Thoracic aorta (tissue), 2 donors: ENCODE data around the gene CLDN8. TPM values are rescaled to one million over a fixed set of nuclear protein-coding genes. Genes with fewer than 3 reads are reported as not detected.

Experiments used
- ATAC-seq: fragments of 150-250 bp; one replicate; pipeline ENCODE4 v1.8.0; 2017; ENCODE audit warnings: low read depth; ENCODE audit not compliant: insufficient number of reproducible peaks, low FRiP score
- DNase-seq: peaks from one replicate; pipeline ENCODE4 v3.0.0-alpha.2; 2020; ENCODE audit warnings: low spot score
- H3K27ac ChIP-seq, 2 donors: fragments of 200-600 bp; sonication (generic); 1 replicate in 1 of 2; 2 replicates in 1 of 2; pipeline ENCODE4 v1.5.1; 2016; ENCODE audit warnings: mild to moderate bottlenecking in 2 of 2, moderate library complexity in 2 of 2
- H3K27me3 ChIP-seq: fragments of 200-600 bp; sonication (generic); replicated peaks from 2 replicates; pipeline ENCODE4 v1.6.0; 2016; ENCODE audit warnings: mild to moderate bottlenecking; ENCODE audit not compliant: insufficient read depth
- H3K36me3 ChIP-seq: fragments of 200-600 bp; sonication (generic); one replicate; pipeline ENCODE4 v1.5.1; 2016
- H3K4me1 ChIP-seq, 2 donors: fragments of 200-600 bp; sonication (generic); 1 replicate in 1 of 2; 2 replicates in 1 of 2; pipeline versions ENCODE4 v1.5.1 to v1.6.0; 2016; ENCODE audit warnings: low read depth in 2 of 2, mild to moderate bottlenecking in 1 of 2; ENCODE audit not compliant: control insufficient read depth in 1 of 2
- H3K4me3 ChIP-seq: fragments of 200-600 bp; sonication (generic); 2 replicates; pipeline ENCODE4 v1.5.1; 2016; ENCODE audit warnings: mild to moderate bottlenecking
- H3K9me3 ChIP-seq: fragments of 200-600 bp; sonication (generic); 2 replicates; pipeline ENCODE4 v1.5.1; 2016
- CTCF ChIP-seq: fragments of 200-600 bp; sonication (generic); IDR thresholded peaks from one replicate; pipeline ENCODE4 v1.5.1; 2019; ENCODE audit warnings: antibody characterized with exemption
- total RNA-seq, 2 donors: library from RNA; depleted of rRNA; stranded (reverse); fragments of >200 nt; gene quantifications; one replicate each; pipeline versions ENCODE4 v1.1.0 to v1.2.3, GENCODE V29; 2016

Gene CLDN8
- total RNA-seq, 2 donors from 2014 or later, result not detected

DNA sequence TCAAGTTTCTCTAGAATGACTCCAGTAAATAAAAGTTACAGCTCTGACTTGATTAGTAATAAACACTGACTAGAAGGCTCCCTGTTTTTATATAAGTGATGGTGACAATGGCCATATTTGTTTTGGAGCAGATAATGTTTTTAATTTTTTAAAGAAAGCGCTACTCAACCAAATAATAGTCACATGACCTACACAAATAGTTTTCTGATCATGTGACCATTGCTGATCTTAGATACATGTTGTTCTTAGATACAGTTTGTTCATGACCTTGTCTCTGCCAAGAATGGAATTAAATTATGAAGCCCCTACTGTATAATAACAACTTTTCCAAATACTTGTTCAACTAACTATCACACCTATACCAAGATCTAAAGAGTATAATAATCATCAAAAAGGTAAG, 22.3 kb upstream of the CLDN8 start:
- no peak overlapping the region for H3K4me3 ChIP-seq
- H3K27ac ChIP-seq, result no peak overlapping the region
- no peaks in the 10 kb centered on the region for H3K9me3 ChIP-seq
- no peaks in the 10 kb centered on the region for H3K27me3 ChIP-seq
- H3K4me1 ChIP-seq, result no peaks in the 10 kb centered on the region
- ATAC-seq (no peak), DNase-seq (no peak)
- H3K36me3 ChIP-seq, result no peaks in the 10 kb centered on the region
- no peak for TF ChIP-seq CTCF

GRCh38 chr21:30234643-30235042, 18.7 kb upstream of the CLDN8 start:
- DNase-seq (no peak), ATAC-seq (no peak)
- no peaks in the 10 kb centered on the region for H3K4me1 ChIP-seq
- no peak overlapping the region for H3K27ac ChIP-seq
- no peak overlapping the region for H3K4me3 ChIP-seq
- TF ChIP-seq CTCF, result no peak
- no peaks in the 10 kb centered on the region for H3K36me3 ChIP-seq
- no peaks in the 10 kb centered on the region for H3K27me3 ChIP-seq
- H3K9me3 ChIP-seq, result no peaks in the 10 kb centered on the region

DNA sequence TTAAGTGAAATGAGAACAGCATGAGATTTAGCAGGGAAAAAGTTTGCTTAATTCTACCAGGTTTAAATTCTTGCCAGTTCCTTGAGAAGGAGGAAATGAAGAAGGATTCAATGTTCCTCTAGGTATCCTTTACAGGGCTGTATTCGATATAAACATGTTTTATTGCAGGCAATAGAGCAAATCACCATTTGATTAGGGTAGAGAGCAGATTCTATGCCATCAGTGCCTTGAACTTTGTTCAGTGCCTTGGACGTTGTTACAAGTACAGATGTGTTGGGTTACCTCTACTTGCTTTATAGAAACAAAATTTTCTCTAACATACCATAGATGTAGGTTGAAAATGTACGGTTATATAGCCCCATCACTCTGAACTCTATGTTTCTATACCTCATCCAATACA, 18.2 kb upstream of the CLDN8 start:
- Histone ChIP-seq H3K27ac (no peak overlapping the region), H3K4me1 (no peaks in the 10 kb centered on the region), H3K27me3 (no peaks in the 10 kb centered on the region), H3K4me3 (no peak overlapping the region), H3K36me3 (no peaks in the 10 kb centered on the region), H3K9me3 (no peaks in the 10 kb centered on the region)
- ATAC-seq (no peak), DNase-seq (no peak)
- TF ChIP-seq CTCF, result no peak

- no peaks in the 10 kb centered on the region for H3K36me3 ChIP-seq
- ATAC-seq (no peak), DNase-seq (no peak)
- H3K27ac ChIP-seq, result no peak overlapping the region
- H3K27me3 ChIP-seq, result no peaks in the 10 kb centered on the region
- TF ChIP-seq CTCF, result no peak
- H3K9me3 ChIP-seq, result no peaks in the 10 kb centered on the region
- no peaks in the 10 kb centered on the region for H3K4me1 ChIP-seq
- H3K4me3 ChIP-seq, result no peak overlapping the region
These were observed 17.5 kb upstream of the CLDN8 start for GRCh38 chr21:30233228-30234020.

DNA sequence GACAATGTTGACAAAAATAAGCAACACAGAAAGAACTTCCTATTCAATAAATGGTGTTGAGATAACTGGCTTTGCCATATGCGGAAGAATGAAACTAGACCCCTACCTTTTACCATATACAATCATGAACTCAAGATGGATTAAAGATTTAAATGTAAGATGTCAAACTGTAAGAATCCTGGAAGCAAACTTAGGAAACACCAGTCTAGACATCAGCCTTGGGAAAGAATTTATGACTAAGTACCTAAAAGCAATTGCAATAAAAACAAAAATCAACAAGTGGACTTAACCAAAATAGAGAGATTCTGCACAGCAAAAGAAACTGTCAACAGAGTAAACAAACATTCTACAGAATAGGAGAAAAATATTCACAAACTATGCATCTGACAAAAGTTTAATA, 16.1 kb upstream of the CLDN8 start:
- DNase-seq (no peak), ATAC-seq (no peak)
- Histone ChIP-seq H3K36me3 (no peaks in the 10 kb centered on the region), H3K4me1 (no peaks in the 10 kb centered on the region), H3K27ac (no peak overlapping the region), H3K9me3 (no peaks in the 10 kb centered on the region), H3K4me3 (no peak overlapping the region), H3K27me3 (no peaks in the 10 kb centered on the region)
- TF ChIP-seq CTCF, result no peak
